ENCODE data around the gene ATF7. TPM values are rescaled to one million over a fixed set of nuclear protein-coding genes. Genes with fewer than 3 reads are reported as not detected.

Gene ATF7
- total and polyA plus RNA-seq, 2 of the 13 experiments (the other 11 are each of a cell fraction or from before 2014, with no cell fraction given): 9.6 to 16.2 TPM

DNA sequence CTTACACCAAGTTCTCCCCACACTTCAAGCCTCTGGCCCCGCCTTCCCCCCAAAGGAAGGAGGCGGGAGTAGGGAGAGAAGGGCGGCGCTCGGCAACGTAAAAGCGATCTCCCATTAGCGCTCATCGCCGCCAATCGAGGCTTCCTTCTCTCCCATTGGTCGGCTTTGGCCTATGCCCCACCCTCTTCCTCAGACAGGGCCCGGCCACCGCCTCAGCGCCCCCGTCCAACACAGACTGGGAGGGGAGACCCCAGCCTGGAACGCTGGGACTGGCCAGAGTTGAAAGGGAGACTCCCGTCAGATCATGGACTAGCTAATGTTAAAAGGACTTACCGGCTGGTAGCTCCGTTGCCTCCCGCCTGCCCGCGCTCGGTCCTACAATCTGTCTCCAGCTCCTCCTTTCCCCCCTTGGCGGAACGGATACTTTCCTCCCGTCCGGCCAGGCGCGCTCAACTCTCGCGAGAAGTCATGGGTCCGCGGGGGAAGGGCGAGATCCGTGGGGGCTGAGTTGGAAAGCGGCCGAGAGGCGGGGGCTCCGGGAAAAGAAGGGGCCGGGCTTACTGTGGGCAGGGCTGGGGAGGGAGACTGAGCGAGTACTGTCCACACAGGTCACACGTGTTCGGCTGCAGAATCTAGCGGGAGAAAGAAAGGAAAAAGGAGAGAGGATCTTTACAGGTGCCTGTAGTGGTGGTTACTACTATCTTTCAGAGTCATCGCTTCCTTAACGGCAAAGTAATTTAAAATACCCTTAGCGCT, at the start of gene ATF7 (continued):
- TF ChIP-seq GZF1 (CRISPR knock-in tag; IDR thresholded peaks at IDR 0.05) (peak; percentile 48; the same call in 1 of the 2 replicates), ZHX1 (CRISPR knock-in tag; IDR thresholded peaks at IDR 0.05; ENCODE audit: low read depth) (peak; percentile 68; the same call in 1 of the 2 replicates), JUN (CRISPR knock-in tag; IDR thresholded peaks at IDR 0.05) (0 out of 2 replicates have a peak, but pooled peaks have one; percentile 43), ADNP (CRISPR knock-in tag; IDR thresholded peaks at IDR 0.05) (no peak), IRF1 (CRISPR knock-in tag; IDR thresholded peaks at IDR 0.05; ENCODE audit: low read depth) (no peak), RARA (CRISPR knock-in tag; IDR thresholded peaks at IDR 0.05) (peak; percentile 14; the same call in 1 of the 2 replicates), TEAD3 (CRISPR knock-in tag; optimal IDR thresholded peaks at IDR 0.05; ENCODE audit: borderline replicate concordance) (peak; percentile 1), ZNF709 (CRISPR knock-in tag; IDR thresholded peaks at IDR 0.05) (0 out of 2 replicates have a peak, but pooled peaks have one; percentile 51), ZNF556 (CRISPR knock-in tag; IDR thresholded peaks at IDR 0.05; ENCODE audit: borderline replicate concordance) (peak; percentile 56; the same call in 1 of the 2 replicates), ZNF143 (CRISPR knock-in tag; IDR thresholded peaks at IDR 0.05) (no peak), NBN (conservative IDR thresholded peaks at IDR 0.05) (no peak), IRF2 (CRISPR knock-in tag; IDR thresholded peaks at IDR 0.05) (0 out of 2 replicates have a peak, but pooled peaks have one; percentile 33), ZFP37 (CRISPR knock-in tag; IDR thresholded peaks at IDR 0.05; ENCODE audit: borderline replicate concordance) (no peak), JARID2 (CRISPR knock-in tag; IDR thresholded peaks at IDR 0.05; ENCODE audit: insufficient replicate concordance) (no peak), HHEX (CRISPR knock-in tag; IDR thresholded peaks at IDR 0.05) (no peak), SMARCC2 (IDR thresholded peaks at IDR 0.05) (no peak), ZSCAN5A (CRISPR knock-in tag; IDR thresholded peaks at IDR 0.05; ENCODE audit: borderline replicate concordance) (no peak; the same call in 1 of the 2 replicates), ZNF776 (CRISPR knock-in tag; IDR thresholded peaks at IDR 0.05) (no peak), KLF12 (CRISPR knock-in tag; IDR thresholded peaks at IDR 0.05; ENCODE audit: borderline replicate concordance) (no peak; the same call in 1 of the 2 replicates)
- TF ChIP-seq, protein P1, sequence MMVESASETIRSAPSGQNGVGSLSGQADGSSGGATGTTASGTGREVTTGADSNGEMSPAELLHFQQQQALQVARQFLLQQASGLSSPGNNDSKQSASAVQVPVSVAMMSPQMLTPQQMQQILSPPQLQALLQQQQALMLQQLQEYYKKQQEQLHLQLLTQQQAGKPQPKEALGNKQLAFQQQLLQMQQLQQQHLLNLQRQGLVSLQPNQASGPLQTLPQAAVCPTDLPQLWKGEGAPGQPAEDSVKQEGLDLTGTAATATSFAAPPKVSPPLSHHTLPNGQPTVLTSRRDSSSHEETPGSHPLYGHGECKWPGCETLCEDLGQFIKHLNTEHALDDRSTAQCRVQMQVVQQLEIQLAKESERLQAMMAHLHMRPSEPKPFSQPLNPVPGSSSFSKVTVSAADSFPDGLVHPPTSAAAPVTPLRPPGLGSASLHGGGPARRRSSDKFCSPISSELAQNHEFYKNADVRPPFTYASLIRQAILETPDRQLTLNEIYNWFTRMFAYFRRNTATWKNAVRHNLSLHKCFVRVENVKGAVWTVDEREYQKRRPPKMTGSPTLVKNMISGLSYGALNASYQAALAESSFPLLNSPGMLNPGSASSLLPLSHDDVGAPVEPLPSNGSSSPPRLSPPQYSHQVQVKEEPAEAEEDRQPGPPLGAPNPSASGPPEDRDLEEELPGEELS (CRISPR knock-in tag; IDR thresholded peaks at IDR 0.05): peak; percentile 18; the same call in 1 of the 2 replicates
- TF ChIP-seq, protein P2, sequence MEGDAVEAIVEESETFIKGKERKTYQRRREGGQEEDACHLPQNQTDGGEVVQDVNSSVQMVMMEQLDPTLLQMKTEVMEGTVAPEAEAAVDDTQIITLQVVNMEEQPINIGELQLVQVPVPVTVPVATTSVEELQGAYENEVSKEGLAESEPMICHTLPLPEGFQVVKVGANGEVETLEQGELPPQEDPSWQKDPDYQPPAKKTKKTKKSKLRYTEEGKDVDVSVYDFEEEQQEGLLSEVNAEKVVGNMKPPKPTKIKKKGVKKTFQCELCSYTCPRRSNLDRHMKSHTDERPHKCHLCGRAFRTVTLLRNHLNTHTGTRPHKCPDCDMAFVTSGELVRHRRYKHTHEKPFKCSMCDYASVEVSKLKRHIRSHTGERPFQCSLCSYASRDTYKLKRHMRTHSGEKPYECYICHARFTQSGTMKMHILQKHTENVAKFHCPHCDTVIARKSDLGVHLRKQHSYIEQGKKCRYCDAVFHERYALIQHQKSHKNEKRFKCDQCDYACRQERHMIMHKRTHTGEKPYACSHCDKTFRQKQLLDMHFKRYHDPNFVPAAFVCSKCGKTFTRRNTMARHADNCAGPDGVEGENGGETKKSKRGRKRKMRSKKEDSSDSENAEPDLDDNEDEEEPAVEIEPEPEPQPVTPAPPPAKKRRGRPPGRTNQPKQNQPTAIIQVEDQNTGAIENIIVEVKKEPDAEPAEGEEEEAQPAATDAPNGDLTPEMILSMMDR (CRISPR knock-in tag; IDR thresholded peaks at IDR 0.05): peak; percentile 22; the same call in 1 of the 2 replicates

Data from HepG2 (cell line).